DND-41 (cell line): ENCODE data around the gene EYS.

ENCODE experiments used
- EZH2 ChIP-seq: IDR thresholded peaks from 3 replicates; pipeline ENCODE4 v1.6.1; 2012; ENCODE audit warnings: borderline replicate concordance, low read depth, mild to moderate bottlenecking, moderate library complexity, low read length, inconsistent platforms; ENCODE audit not compliant: severe bottlenecking
- TF ChIP-seq, protein P1 (sequence below): IDR thresholded peaks from 2 replicates; pipeline ENCODE4 v1.5.1; 2012; ENCODE audit warnings: borderline replicate concordance, low read length, moderate library complexity, mild to moderate bottlenecking; ENCODE audit not compliant: poor library complexity, severe bottlenecking; ENCODE audit errors: extremely low read depth

DNA sequence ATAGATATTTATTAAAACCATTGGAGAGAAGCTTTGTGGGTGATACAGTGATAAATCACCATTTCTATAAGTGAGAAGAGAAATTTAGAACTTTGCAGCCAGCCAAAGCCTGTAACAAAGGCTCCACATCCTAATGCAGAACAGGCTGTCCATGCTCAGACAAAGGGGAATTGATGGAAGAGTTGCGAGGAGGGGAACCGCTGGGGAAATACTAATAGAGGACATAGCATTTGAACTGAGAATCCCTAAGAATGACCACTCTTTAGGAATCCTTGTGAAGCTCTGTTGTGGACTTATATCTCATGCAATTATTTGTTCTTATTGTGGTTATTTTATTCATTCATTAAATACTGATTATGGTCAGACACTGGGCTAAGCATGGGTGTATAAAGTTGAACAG is 1903.7 kb downstream of the EYS start:
- TF ChIP-seq EZH2: no peak
- TF ChIP-seq, protein P1, sequence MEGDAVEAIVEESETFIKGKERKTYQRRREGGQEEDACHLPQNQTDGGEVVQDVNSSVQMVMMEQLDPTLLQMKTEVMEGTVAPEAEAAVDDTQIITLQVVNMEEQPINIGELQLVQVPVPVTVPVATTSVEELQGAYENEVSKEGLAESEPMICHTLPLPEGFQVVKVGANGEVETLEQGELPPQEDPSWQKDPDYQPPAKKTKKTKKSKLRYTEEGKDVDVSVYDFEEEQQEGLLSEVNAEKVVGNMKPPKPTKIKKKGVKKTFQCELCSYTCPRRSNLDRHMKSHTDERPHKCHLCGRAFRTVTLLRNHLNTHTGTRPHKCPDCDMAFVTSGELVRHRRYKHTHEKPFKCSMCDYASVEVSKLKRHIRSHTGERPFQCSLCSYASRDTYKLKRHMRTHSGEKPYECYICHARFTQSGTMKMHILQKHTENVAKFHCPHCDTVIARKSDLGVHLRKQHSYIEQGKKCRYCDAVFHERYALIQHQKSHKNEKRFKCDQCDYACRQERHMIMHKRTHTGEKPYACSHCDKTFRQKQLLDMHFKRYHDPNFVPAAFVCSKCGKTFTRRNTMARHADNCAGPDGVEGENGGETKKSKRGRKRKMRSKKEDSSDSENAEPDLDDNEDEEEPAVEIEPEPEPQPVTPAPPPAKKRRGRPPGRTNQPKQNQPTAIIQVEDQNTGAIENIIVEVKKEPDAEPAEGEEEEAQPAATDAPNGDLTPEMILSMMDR: no peak
